K562 (cell line): ENCODE measurements around the gene NOL8. TPM values are rescaled to one million over a fixed set of nuclear protein-coding genes. Genes with fewer than 3 reads are reported as not detected.
A peak's percentile ranks its signal among the peaks of the same experiment; 100 is the strongest.

Source experiments
- CC2D1A ChIP-seq: fragments of 450-650 bp; IDR thresholded peaks from 2 replicates; pipeline ENCODE4 v1.6.1; 2017; ENCODE audit warnings: mild to moderate bottlenecking
- CHD1 ChIP-seq: fragments of 200-600 bp; sonication (generic); IDR thresholded peaks from one replicate; pipeline ENCODE4 v1.6.1; 2012; ENCODE audit warnings: mild to moderate bottlenecking, moderate library complexity, low read length, inconsistent platforms
- DACH1 ChIP-seq: fragments of 450-650 bp; IDR thresholded peaks from 2 replicates; pipeline ENCODE4 v1.6.1; 2018; ENCODE audit not compliant: partially characterized antibody
- EGR1 ChIP-seq: fragments of 450-650 bp; conservative IDR thresholded peaks from 2 replicates; pipeline ENCODE4 v1.6.1; 2017; ENCODE audit warnings: mild to moderate bottlenecking
- GTF2F1 ChIP-seq: IDR thresholded peaks from 2 replicates; pipeline ENCODE4 v1.6.1; 2011; ENCODE audit warnings: low read depth, low read length, improper control_type of control experiment
- HNRNPH1 ChIP-seq: fragments of 200-400 bp; formaldehyde crosslinking; optimal IDR thresholded peaks from 2 replicates; pipeline ENCODE3; 2017; ENCODE audit warnings: low read depth, mild to moderate bottlenecking, low read length, moderate library complexity
- KDM4B ChIP-seq, 2 experiments: fragments of 450-650 bp in 1 of 2; sonication (generic) in 1 of 2; IDR thresholded peaks; 2 replicates each; pipeline ENCODE4 v1.6.1; 2016 to 2017; ENCODE audit warnings: borderline replicate concordance in 2 of 2, antibody characterized with exemption in 1 of 2, low read depth in 1 of 2, mild to moderate bottlenecking in 1 of 2
- KDM5B ChIP-seq: fragments of 200-600 bp; sonication (generic); IDR thresholded peaks from 2 replicates; pipeline ENCODE4 v1.6.1; 2012; ENCODE audit warnings: low read depth, mild to moderate bottlenecking, moderate library complexity, low read length, control low read depth, inconsistent platforms; ENCODE audit not compliant: insufficient replicate concordance
- MEF2D ChIP-seq: conservative IDR thresholded peaks from 2 replicates; pipeline ENCODE4 v1.6.1; 2016; ENCODE audit warnings: low read depth, missing genetic modification characterization, missing compliant biosample characterization
- NONO ChIP-seq, 2 experiments: fragments of 200-400 bp in 1 of 2; fragments of 450-650 bp in 1 of 2; formaldehyde crosslinking in 1 of 2; IDR thresholded peaks; 2 replicates each; pipeline ENCODE4 v1.6.1; 2017; ENCODE audit warnings: low read depth in 2 of 2, mild to moderate bottlenecking in 2 of 2, moderate library complexity in 2 of 2, low read length in 1 of 2
- PHF8 ChIP-seq: fragments of 200-600 bp; sonication (generic); IDR thresholded peaks from 2 replicates; pipeline ENCODE4 v1.6.1; 2012; ENCODE audit warnings: mixed run types, mild to moderate bottlenecking, inconsistent platforms, low read length, moderate library complexity, borderline replicate concordance
- POLR2AphosphoS5 ChIP-seq: IDR thresholded peaks from 2 replicates; pipeline ENCODE4 v1.6.1; 2011; ENCODE audit warnings: mild to moderate bottlenecking, low read depth, low read length, moderate library complexity; ENCODE audit not compliant: control insufficient read depth, insufficient read depth
- PRPF4 ChIP-seq: fragments of 200-400 bp; formaldehyde crosslinking; IDR thresholded peaks from one replicate; pipeline ENCODE4 v1.6.1; 2017; ENCODE audit warnings: low read length, low read depth, mild to moderate bottlenecking; ENCODE audit not compliant: insufficient read depth, poor library complexity, severe bottlenecking
- SMARCA4 ChIP-seq: fragments of 450-650 bp; IDR thresholded peaks from 2 replicates; pipeline ENCODE4 v1.6.1; 2016
- ZNF384 ChIP-seq: IDR thresholded peaks from 2 replicates; pipeline ENCODE4 v1.6.1; 2012; ENCODE audit warnings: low read depth, low read length, improper control_type of control experiment
- ZNF668 ChIP-seq: fragments of 250-450 bp; sonication (Bioruptor Pico); IDR thresholded peaks from 2 replicates; pipeline ENCODE4 v1.8.0; 2022; ENCODE audit warnings: mild to moderate bottlenecking, inconsistent platforms
- polyA plus RNA-seq, 8 experiments: library from polyadenylated mRNA; depleted of rRNA in 4 of 8; stranded (reverse) in 5 of 8; unstranded in 3 of 8; fragments of >200 nt; fragmentation: Nextera tagmentation in 2 of 8; fragmentation: Illumina TruSeq in 1 of 8; extraction: Ambion mirVana in 2 of 8; extraction: Trizol in 1 of 8; gene quantifications; 2 replicates each; pipeline versions ENCODE4 v1.2.1 to v1.2.3, GENCODE V29; 2011 to 2014; ENCODE audit warnings: inconsistent platforms in 1 of 8, missing spikeins in 1 of 8
- total RNA-seq, 7 experiments: library from RNA; depleted of rRNA in 6 of 7; stranded (reverse); fragments of >200 nt in 6 of 7; fragmentation: Illumina TruSeq in 2 of 7; extraction: Trizol in 2 of 7; gene quantifications; 2 replicates each; pipeline versions ENCODE4 v1.2.1 to v1.2.3, GENCODE V29; 2011 to 2021; ENCODE audit warnings: low replicate concordance in 1 of 7
- TF ChIP-seq, protein P1 (sequence below): sonication (generic); formaldehyde crosslinking; IDR thresholded peaks from 2 replicates; pipeline ENCODE4 v1.8.0; 2023; ENCODE audit warnings: mild to moderate bottlenecking, missing genetic modification reagents
- TF ChIP-seq, protein P2 (sequence below): sonication (generic); formaldehyde crosslinking; IDR thresholded peaks from 2 replicates; pipeline ENCODE4 v1.9.0; 2022; ENCODE audit warnings: mild to moderate bottlenecking, missing genetic modification reagents
- TF ChIP-seq, protein P3 (sequence below): fragments of 450-650 bp; formaldehyde crosslinking; IDR thresholded peaks from 2 replicates; pipeline ENCODE4 v1.4.0; 2022; ENCODE audit warnings: missing genetic modification characterization
- TF ChIP-seq, protein P4 (sequence below): fragments of 200-800 bp; sonication (Bioruptor generic); IDR thresholded peaks from 2 replicates; pipeline ENCODE4 v1.6.1; 2017; ENCODE audit warnings: missing genetic modification characterization, missing compliant biosample characterization

Gene NOL8
- total and polyA plus RNA-seq, 9 of the 15 experiments (the other 6 are each of a cell fraction or from before 2014, with no cell fraction given), result 51.3 to 91.5 (median 58.7) TPM

DNA sequence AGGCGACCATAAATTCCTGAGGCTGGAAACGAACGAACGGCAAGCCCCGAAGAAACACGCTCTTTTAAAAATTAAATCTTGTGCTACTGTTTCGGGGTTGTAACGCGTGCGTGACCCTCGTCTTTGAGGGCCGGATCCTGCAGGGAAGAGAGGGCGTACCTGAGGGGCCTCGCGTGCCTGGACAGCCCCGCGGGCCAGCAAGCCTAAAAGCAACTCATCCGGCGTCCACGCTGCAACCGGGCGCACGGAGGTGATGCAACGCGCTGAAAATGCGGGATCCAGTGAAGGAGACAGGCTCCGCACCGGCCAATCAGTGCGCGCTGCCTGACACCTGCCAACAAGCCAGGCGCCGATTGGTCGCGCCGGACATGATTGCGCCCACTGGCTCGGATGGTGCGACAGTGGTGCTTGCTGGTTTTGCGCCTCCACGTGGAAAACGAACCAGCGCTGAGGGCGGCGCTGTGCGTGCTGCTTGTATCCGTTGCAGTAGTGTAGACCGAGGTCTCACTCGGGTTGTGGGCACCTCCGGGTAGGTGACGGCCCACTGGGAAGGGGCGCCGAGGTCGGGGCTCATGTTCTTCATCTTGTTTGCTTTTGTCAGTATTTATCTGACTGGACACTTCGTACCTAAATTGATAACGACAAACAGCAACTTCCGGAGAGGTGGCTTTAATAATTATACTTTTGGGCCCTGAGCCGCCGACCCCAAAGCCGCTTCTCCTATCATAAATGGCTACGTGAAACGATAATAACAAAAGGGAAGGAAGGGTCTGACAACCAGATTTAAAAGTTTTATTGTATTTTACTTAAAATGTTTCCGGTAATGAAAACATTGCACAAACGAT, 31.5 kb downstream of the NOL8 start, which contains the start of gene IARS1 (continued):
- TF ChIP-seq POLR2AphosphoS5, result peak; percentile 74; the same call in 1 of the 2 replicates
- no peak for TF ChIP-seq MEF2D
- TF ChIP-seq DACH1, result peak; percentile 56
- TF ChIP-seq KDM5B, result peak; percentile 95
- TF ChIP-seq, protein P1, sequence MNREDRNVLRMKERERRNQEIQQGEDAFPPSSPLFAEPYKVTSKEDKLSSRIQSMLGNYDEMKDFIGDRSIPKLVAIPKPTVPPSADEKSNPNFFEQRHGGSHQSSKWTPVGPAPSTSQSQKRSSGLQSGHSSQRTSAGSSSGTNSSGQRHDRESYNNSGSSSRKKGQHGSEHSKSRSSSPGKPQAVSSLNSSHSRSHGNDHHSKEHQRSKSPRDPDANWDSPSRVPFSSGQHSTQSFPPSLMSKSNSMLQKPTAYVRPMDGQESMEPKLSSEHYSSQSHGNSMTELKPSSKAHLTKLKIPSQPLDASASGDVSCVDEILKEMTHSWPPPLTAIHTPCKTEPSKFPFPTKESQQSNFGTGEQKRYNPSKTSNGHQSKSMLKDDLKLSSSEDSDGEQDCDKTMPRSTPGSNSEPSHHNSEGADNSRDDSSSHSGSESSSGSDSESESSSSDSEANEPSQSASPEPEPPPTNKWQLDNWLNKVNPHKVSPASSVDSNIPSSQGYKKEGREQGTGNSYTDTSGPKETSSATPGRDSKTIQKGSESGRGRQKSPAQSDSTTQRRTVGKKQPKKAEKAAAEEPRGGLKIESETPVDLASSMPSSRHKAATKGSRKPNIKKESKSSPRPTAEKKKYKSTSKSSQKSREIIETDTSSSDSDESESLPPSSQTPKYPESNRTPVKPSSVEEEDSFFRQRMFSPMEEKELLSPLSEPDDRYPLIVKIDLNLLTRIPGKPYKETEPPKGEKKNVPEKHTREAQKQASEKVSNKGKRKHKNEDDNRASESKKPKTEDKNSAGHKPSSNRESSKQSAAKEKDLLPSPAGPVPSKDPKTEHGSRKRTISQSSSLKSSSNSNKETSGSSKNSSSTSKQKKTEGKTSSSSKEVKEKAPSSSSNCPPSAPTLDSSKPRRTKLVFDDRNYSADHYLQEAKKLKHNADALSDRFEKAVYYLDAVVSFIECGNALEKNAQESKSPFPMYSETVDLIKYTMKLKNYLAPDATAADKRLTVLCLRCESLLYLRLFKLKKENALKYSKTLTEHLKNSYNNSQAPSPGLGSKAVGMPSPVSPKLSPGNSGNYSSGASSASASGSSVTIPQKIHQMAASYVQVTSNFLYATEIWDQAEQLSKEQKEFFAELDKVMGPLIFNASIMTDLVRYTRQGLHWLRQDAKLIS (CRISPR knock-in tag), result peak; percentile 95
- peak in 1 of 2 experiments; percentile 67; a peak in 1 of 4 replicates for TF ChIP-seq KDM4B (IDR thresholded peaks at IDR 0.05; ENCODE audit: borderline replicate concordance in 2 of 2, low read depth in 1 of 2)
- TF ChIP-seq, protein P2, sequence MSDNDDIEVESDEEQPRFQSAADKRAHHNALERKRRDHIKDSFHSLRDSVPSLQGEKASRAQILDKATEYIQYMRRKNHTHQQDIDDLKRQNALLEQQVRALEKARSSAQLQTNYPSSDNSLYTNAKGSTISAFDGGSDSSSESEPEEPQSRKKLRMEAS, result peak; percentile 98
- TF ChIP-seq ZNF384, result no peak
- peak; percentile 25 for TF ChIP-seq CHD1
- no peak for TF ChIP-seq ZNF668 (CRISPR knock-in tag)
- TF ChIP-seq PHF8, result peak; percentile 94
- peak; percentile 85; the same call in 1 of the 2 replicates for TF ChIP-seq GTF2F1
- TF ChIP-seq CC2D1A, result peak; percentile 53
- TF ChIP-seq HNRNPH1, result no peak
- TF ChIP-seq, protein P3, sequence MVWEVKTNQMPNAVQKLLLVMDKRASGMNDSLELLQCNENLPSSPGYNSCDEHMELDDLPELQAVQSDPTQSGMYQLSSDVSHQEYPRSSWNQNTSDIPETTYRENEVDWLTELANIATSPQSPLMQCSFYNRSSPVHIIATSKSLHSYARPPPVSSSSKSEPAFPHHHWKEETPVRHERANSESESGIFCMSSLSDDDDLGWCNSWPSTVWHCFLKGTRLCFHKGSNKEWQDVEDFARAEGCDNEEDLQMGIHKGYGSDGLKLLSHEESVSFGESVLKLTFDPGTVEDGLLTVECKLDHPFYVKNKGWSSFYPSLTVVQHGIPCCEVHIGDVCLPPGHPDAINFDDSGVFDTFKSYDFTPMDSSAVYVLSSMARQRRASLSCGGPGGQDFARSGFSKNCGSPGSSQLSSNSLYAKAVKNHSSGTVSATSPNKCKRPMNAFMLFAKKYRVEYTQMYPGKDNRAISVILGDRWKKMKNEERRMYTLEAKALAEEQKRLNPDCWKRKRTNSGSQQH (CRISPR knock-in tag), result 0 out of 2 replicates have a peak, but pooled peaks have one; percentile 5
- TF ChIP-seq, protein P4, sequence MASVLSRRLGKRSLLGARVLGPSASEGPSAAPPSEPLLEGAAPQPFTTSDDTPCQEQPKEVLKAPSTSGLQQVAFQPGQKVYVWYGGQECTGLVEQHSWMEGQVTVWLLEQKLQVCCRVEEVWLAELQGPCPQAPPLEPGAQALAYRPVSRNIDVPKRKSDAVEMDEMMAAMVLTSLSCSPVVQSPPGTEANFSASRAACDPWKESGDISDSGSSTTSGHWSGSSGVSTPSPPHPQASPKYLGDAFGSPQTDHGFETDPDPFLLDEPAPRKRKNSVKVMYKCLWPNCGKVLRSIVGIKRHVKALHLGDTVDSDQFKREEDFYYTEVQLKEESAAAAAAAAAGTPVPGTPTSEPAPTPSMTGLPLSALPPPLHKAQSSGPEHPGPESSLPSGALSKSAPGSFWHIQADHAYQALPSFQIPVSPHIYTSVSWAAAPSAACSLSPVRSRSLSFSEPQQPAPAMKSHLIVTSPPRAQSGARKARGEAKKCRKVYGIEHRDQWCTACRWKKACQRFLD (CRISPR knock-in tag), result peak; percentile 93
- TF ChIP-seq SMARCA4, result peak; percentile 25; the same call in 1 of the 2 replicates
- TF ChIP-seq PRPF4, result peak; percentile 58
- TF ChIP-seq EGR1, result peak; percentile 68
- TF ChIP-seq NONO (IDR thresholded peaks at IDR 0.05; ENCODE audit: low read depth in 2 of 2, low read length in 1 of 2), result peak in 1 of 2 experiments; percentile 54; a peak in 1 of 4 replicates
